PC-9 (cell line): ENCODE results near the gene HMGXB4. TPM values are rescaled to one million over a fixed set of nuclear protein-coding genes. Genes with fewer than 3 reads are reported as not detected.

Source experiments
- BruUV-seq: library from RNA; stranded (reverse); fragments of 400-500 nt; replicated peaks from 2 replicates; lab custom pipeline; 2021; lab: Mats Ljungman, UMichigan
- CTCF ChIA-PET: fragments of 300-600 bp; sonication (Branson Sonifier 250); formaldehyde crosslinking; loops from one replicate; lab custom pipeline; 2022; ENCODE audit warnings: antibody characterized with exemption; lab: Charles Lee
- POLR2A ChIA-PET: fragments of 300-600 bp; sonication (Branson Sonifier 250); formaldehyde crosslinking; loops from one replicate; lab custom pipeline; 2022; ENCODE audit warnings: antibody characterized with exemption; ENCODE audit not compliant: unreplicated experiment; lab: Charles Lee
- DNase-seq, 2 experiments: peaks; one replicate each; pipeline versions ENCODE4 v3.0.0 to v3.0.0-alpha.2; 2015 to 2022; ENCODE audit warnings: mixed read lengths in 1 of 2
- H2AFZ ChIP-seq: fragments of 200-600 bp; sonication (generic); 2 replicates; pipeline ENCODE4 v1.8.1; 2017; ENCODE audit warnings: antibody characterized with exemption
- H3F3A ChIP-seq: fragments of 200-600 bp; sonication (generic); 2 replicates; pipeline ENCODE4 v1.8.1; 2017; ENCODE audit warnings: antibody characterized with exemption, mild to moderate bottlenecking, low read depth; ENCODE audit not compliant: insufficient read depth
- H3K27ac ChIP-seq: fragments of 200-600 bp; sonication (generic); 2 replicates; pipeline ENCODE4 v1.6.1; 2016; ENCODE audit warnings: mixed run types
- H3K27me3 ChIP-seq: fragments of 200-600 bp; sonication (generic); 2 replicates; pipeline ENCODE4 v1.6.1; 2016; ENCODE audit warnings: low read depth, mixed run types; ENCODE audit not compliant: insufficient read depth
- H3K36me3 ChIP-seq: fragments of 200-600 bp; sonication (generic); 2 replicates; pipeline ENCODE4 v1.6.1; 2016; ENCODE audit warnings: low read depth, mixed run types
- H3K4me1 ChIP-seq: fragments of 200-600 bp; sonication (generic); replicated peaks from 2 replicates; pipeline ENCODE4 v1.6.1; 2016; ENCODE audit warnings: mixed run types; ENCODE audit not compliant: insufficient read depth
- H3K4me2 ChIP-seq: fragments of 200-600 bp; sonication (generic); 2 replicates; pipeline ENCODE4 v1.6.1; 2017; ENCODE audit warnings: mixed run types
- H3K4me3 ChIP-seq: fragments of 200-600 bp; sonication (generic); 2 replicates; pipeline ENCODE4 v1.6.1; 2016; ENCODE audit warnings: mixed run types
- H3K79me2 ChIP-seq: fragments of 200-600 bp; sonication (generic); 2 replicates; pipeline ENCODE4 v1.6.1; 2017; ENCODE audit warnings: low read depth, mixed run types
- H3K9me2 ChIP-seq: fragments of 200-600 bp; sonication (generic); 2 replicates; pipeline ENCODE4 v1.8.1; 2017; ENCODE audit warnings: mild to moderate bottlenecking; ENCODE audit not compliant: insufficient read depth
- H3K9me3 ChIP-seq: fragments of 200-600 bp; sonication (generic); 2 replicates; pipeline ENCODE4 v1.8.1; 2016; ENCODE audit warnings: low read depth; ENCODE audit not compliant: insufficient read depth
- H4K20me1 ChIP-seq: fragments of 200-600 bp; sonication (generic); 2 replicates; pipeline ENCODE4 v1.8.1; 2017; ENCODE audit not compliant: insufficient read depth
- CTCF ChIP-seq: fragments of 200-600 bp; sonication (generic); conservative IDR thresholded peaks from 2 replicates; pipeline ENCODE4 v1.6.1; 2017; ENCODE audit warnings: mixed run types, antibody characterized with exemption, mild to moderate bottlenecking, moderate library complexity
- EZH2 ChIP-seq: fragments of 200-600 bp; sonication (generic); IDR thresholded peaks from 2 replicates; pipeline ENCODE4 v1.8.0; 2017; ENCODE audit warnings: antibody characterized with exemption, low read depth
- intact Hi-C: fragments of 100-400 bp; cut with micrococcal nuclease; formaldehyde crosslinking; loops from one replicate; pipeline ENCODE4 v1.10.0; 2022; ENCODE audit not compliant: unreplicated experiment
- total RNA-seq: library from RNA; stranded (reverse); gene quantifications from 2 replicates; pipeline ENCODE4 v1.2.3, GENCODE V29; 2021

HMGXB4 gene
- total RNA-seq, 1 experiment from 2014 or later = 29.2 TPM

GRCh38 chr22:35314161-35314942, 57.1 kb downstream of the HMGXB4 start:
- BruUV-seq = no TSS peak
- POLR2A ChIA-PET = interaction anchor here (2.3 kb wide), 1 partner anchor 15 kb away, joined by 8 read pairs; the partner anchor contains the start of gene TOM1

GRCh38 chr22:35315141-35315854, 58.0 kb downstream of the HMGXB4 start:
- POLR2A ChIA-PET = interaction anchor here (2.3 kb wide), 1 partner anchor 16 kb away, joined by 8 read pairs; the partner anchor contains the start of gene TOM1

More at GRCh38 chr22:35314161-35314942, 57.1 kb downstream of the HMGXB4 start:
- Histone ChIP-seq H3K4me3 (no peak overlapping the region), H4K20me1 (no peaks in the 10 kb centered on the region), H3K36me3 (no peaks in the 10 kb centered on the region; the same call in 1 of the 2 replicates), H3K9me3 (no peaks in the 10 kb centered on the region), H2AFZ (no peak overlapping the region), H3K27ac (peak overlapping the region; percentile 74), H3K9me2 (no peaks in the 10 kb centered on the region), H3K27me3 (no peaks in the 10 kb centered on the region), H3K4me1 (peaks cover 64% of the 10 kb centered on the region), H3K79me2 (peaks cover 75% of the 10 kb centered on the region), H3K4me2 (peak overlapping the region; percentile 57), H3F3A (peaks cover 67% of the 10 kb centered on the region)
- TF ChIP-seq CTCF (no peak), EZH2 (no peak)
- intact Hi-C loops = loop anchor here (5.0 kb wide), 1 partner anchor 288 kb away; no protein-coding TSS in a partner anchor
- DNase-seq = peak; percentile 40 to 54
- CTCF ChIA-PET = no interaction called here

More at GRCh38 chr22:35315141-35315854, 58.0 kb downstream of the HMGXB4 start:
- Histone ChIP-seq H3K27ac (peak overlapping the region; percentile 74), H3K9me2 (no peaks in the 10 kb centered on the region), H3K4me3 (no peak overlapping the region), H3K27me3 (no peaks in the 10 kb centered on the region), H2AFZ (no peak overlapping the region), H3K4me2 (peak overlapping the region; percentile 57), H3K9me3 (no peaks in the 10 kb centered on the region), H3K4me1 (peaks cover 57% of the 10 kb centered on the region), H3F3A (peaks cover 59% of the 10 kb centered on the region), H3K79me2 (peaks cover 65% of the 10 kb centered on the region), H4K20me1 (no peaks in the 10 kb centered on the region), H3K36me3 (no peaks in the 10 kb centered on the region; the same call in 1 of the 2 replicates)
- peak; percentile 64 to 82 for DNase-seq
- intact Hi-C loops = no loop called here
- CTCF ChIA-PET = no interaction called here
- no peak for TF ChIP-seq CTCF
- TF ChIP-seq EZH2 = no peak
- BruUV-seq = no TSS peak
